Left forelimb (tissue), 1 donor: ENCODE results near the gene KLK2.

ENCODE experiments used
- DNase-seq: peaks from one replicate; pipeline ENCODE4 v3.0.0-alpha.2; 2018; ENCODE audit warnings: low spot score

The KLK2 gene

DNA sequence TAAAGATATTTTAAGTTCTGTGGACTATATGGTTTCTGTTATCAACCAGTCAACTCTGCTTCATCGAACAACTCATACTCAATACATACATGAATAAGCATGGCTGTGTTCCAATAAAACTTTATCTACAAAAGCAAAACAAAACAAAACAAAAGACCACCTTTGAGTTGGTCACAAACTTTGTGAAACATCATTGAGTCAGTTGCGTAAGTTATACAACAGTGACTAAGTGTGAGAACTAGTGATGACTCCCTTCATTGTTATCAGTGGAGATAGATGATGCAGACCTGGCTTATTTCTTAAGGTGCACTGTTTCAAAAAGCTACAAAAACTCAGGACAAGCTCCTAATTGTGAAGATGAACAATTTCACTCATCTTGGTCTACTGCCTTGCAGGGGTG is 52.5 kb downstream of the KLK2 start:
- DNase-seq: no peak

DNA sequence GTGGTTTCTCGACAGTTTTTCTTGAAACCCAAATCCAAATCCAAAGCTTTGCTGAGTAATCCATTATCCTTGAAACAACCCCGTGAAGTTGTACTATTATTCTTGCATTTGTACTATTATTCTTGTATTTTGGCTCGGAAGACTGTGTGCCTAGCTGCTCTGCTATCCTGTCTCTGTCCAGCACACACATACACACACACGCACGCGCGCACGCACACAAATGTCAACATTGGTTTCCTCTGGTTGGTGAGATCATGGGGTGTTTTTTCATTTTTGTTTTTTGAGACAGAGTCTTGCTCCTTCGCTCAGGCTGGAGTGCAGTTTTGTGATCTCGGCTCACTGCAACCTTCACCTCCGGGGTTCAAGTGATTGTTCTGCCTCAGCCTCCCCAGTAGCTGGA is 52.9 kb downstream of the KLK2 start:
- no peak for DNase-seq

DNA sequence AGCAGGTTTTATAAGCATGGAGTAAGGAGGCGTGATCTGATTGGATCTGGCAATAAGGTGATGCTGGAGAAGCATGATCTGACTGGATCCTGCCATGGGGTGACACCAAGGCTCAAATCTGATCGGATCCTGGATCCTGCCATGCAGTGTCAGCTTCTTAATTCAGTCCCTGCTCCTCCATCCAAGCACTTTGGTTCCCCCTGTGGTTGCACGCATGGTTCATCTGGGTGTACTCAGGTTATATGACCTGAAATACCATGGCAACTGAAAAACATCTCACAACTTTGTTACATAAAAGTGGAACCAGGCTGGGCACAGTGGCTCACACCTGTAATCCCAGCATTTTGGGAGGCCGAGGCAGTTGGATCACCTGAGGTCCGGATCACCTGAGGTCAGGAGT is 55.6 kb downstream of the KLK2 start:
- no peak for DNase-seq
